HCT116 (cell line): ENCODE data around the gene DPP6. TPM values are rescaled to one million over a fixed set of nuclear protein-coding genes. Genes with fewer than 3 reads are reported as not detected.

Source experiments
- ATAC-seq: fragments of 200-7000 bp; cut with Tn5 transposase; 2 replicates; pipeline ENCODE4 v1.9.1; 2020; ENCODE audit warnings: mild to moderate bottlenecking, moderate library complexity
- BruUV-seq: library from RNA; stranded (reverse); fragments of 400-500 nt; replicated peaks from 2 replicates; lab custom pipeline; 2021; lab: Mats Ljungman, UMichigan
- CTCF ChIA-PET: fragments of 300-600 bp; sonication (Branson Sonifier 250); formaldehyde crosslinking; loops from one replicate; lab custom pipeline; 2021; ENCODE audit warnings: antibody characterized with exemption; lab: Charles Lee
- POLR2A ChIA-PET: fragments of 300-600, 350-600 bp; sonication (Branson Sonifier 250); formaldehyde crosslinking; loops from one replicate; lab custom pipeline; 2021; ENCODE audit warnings: antibody characterized with exemption; lab: Charles Lee
- RAD21 ChIA-PET, 2 experiments: fragments of 300-600 bp; sonication (Branson Sonifier 250); formaldehyde crosslinking; loops; one replicate each; lab custom pipeline; 2023; ENCODE audit warnings: low total read pairs in 2 of 2; ENCODE audit not compliant: uncharacterized antibody in 2 of 2, unreplicated experiment in 2 of 2, low non-redundant PET in 1 of 2; lab: Charles Lee
- DNase-seq: peaks from one replicate; pipeline ENCODE4 v3.0.0-alpha.2; 2010; ENCODE audit warnings: low read depth, low spot score
- H2AFZ ChIP-seq: fragments of 200-600 bp; shearing (Covaris generic), sonication (generic); 2 replicates; pipeline ENCODE4 v1.6.1; 2017; ENCODE audit warnings: low read depth, mixed run types, mixed read lengths, antibody characterized with exemption, low read length; ENCODE audit not compliant: poor library complexity, severe bottlenecking
- H3K27ac ChIP-seq: 2 replicates; pipeline ENCODE4 v1.5.1; 2012; ENCODE audit warnings: low read depth, low read length
- H3K27me3 ChIP-seq: fragments of 200-600 bp; sonication (generic); 2 replicates; pipeline ENCODE4 v1.6.1; 2016; ENCODE audit warnings: mixed run types, low read length, mixed read lengths; ENCODE audit not compliant: insufficient read depth
- H3K36me3 ChIP-seq, 2 experiments: fragments of 200-500 bp in 1 of 2; fragments of 200-600 bp in 1 of 2; sonication (Bioruptor generic) in 1 of 2; sonication (generic) in 1 of 2; 2 replicates each; pipeline versions ENCODE4 v1.5.1 to v1.6.1; 2014 to 2016; ENCODE audit warnings: low read length in 2 of 2, inconsistent platforms in 1 of 2, mixed read lengths in 1 of 2, mixed run types in 1 of 2; ENCODE audit not compliant: insufficient read depth in 2 of 2, control insufficient read depth in 1 of 2
- H3K4me1 ChIP-seq, 2 experiments: fragments of 200-600 bp in 1 of 2; sonication (generic) in 1 of 2; 2 replicates each; pipeline versions ENCODE4 v1.5.1 to v1.6.1; 2012 to 2017; ENCODE audit warnings: low read length in 2 of 2, inconsistent platforms in 1 of 2, mild to moderate bottlenecking in 1 of 2, mixed read lengths in 1 of 2, mixed run types in 1 of 2, moderate library complexity in 1 of 2; ENCODE audit not compliant: insufficient read depth in 2 of 2, control insufficient read depth in 1 of 2
- H3K4me2 ChIP-seq: fragments of 200-600 bp; sonication (generic); 2 replicates; pipeline ENCODE4 v1.6.1; 2017; ENCODE audit warnings: mixed run types, low read length, mixed read lengths
- H3K4me3 ChIP-seq, 2 experiments: fragments of 200-600 bp in 1 of 2; sonication (generic) in 1 of 2; replicated peaks in 1 of 2; 2 replicates each; pipeline ENCODE4 v1.5.1; 2011 to 2016; ENCODE audit warnings: low read length in 2 of 2, control low read depth in 1 of 2, low read depth in 1 of 2, mild to moderate bottlenecking in 1 of 2, mixed read lengths in 1 of 2, mixed run types in 1 of 2
- H3K79me2 ChIP-seq: fragments of 200-600 bp; sonication (generic); 2 replicates; pipeline ENCODE4 v1.6.1; 2017; ENCODE audit warnings: mild to moderate bottlenecking, mixed run types, low read length, moderate library complexity, mixed read lengths; ENCODE audit not compliant: insufficient read depth
- H3K9ac ChIP-seq: fragments of 200-600 bp; sonication (generic); 2 replicates; pipeline ENCODE4 v1.6.1; 2016; ENCODE audit warnings: low read length, mixed read lengths
- H3K9me2 ChIP-seq: fragments of 200-600 bp; sonication (generic), shearing (Covaris generic); 2 replicates; pipeline ENCODE4 v1.6.1; 2017; ENCODE audit warnings: mixed run types, mild to moderate bottlenecking, moderate library complexity; ENCODE audit not compliant: insufficient read depth
- H3K9me3 ChIP-seq, 2 experiments: fragments of 200-500 bp in 1 of 2; fragments of 200-600 bp in 1 of 2; sonication (Bioruptor generic) in 1 of 2; sonication (generic) in 1 of 2; 2 replicates each; pipeline ENCODE4 v1.6.1; 2014 to 2017; ENCODE audit warnings: low read length in 2 of 2, mixed read lengths in 2 of 2, inconsistent platforms in 1 of 2, low read depth in 1 of 2, mild to moderate bottlenecking in 1 of 2, mixed run types in 1 of 2, moderate library complexity in 1 of 2; ENCODE audit not compliant: control insufficient read depth in 1 of 2, insufficient read depth in 1 of 2
- H4K20me1 ChIP-seq: fragments of 200-600 bp; sonication (generic), shearing (Covaris generic); 2 replicates; pipeline ENCODE4 v1.6.1; 2017; ENCODE audit warnings: mixed run types, mild to moderate bottlenecking, moderate library complexity; ENCODE audit not compliant: insufficient read depth
- CEBPB ChIP-seq: IDR thresholded peaks from 2 replicates; pipeline ENCODE4 v1.6.1; 2012; ENCODE audit warnings: low read depth
- FOSL1 ChIP-seq: IDR thresholded peaks from 2 replicates; pipeline ENCODE4 v1.6.1; 2012; ENCODE audit warnings: low read depth
- JUND ChIP-seq: IDR thresholded peaks from 2 replicates; pipeline ENCODE4 v1.6.1; 2012
- POLR2AphosphoS5 ChIP-seq: IDR thresholded peaks from 2 replicates; pipeline ENCODE4 v1.6.1; 2011; ENCODE audit warnings: mild to moderate bottlenecking, low read depth, low read length, moderate library complexity
- RAD21 ChIP-seq: IDR thresholded peaks from 2 replicates; pipeline ENCODE4 v1.6.1; 2012; ENCODE audit warnings: low read depth, mild to moderate bottlenecking
- SIN3A ChIP-seq: IDR thresholded peaks from 2 replicates; pipeline ENCODE4 v1.6.1; 2012; ENCODE audit warnings: low read depth
- SP1 ChIP-seq: IDR thresholded peaks from 2 replicates; pipeline ENCODE4 v1.6.1; 2012; ENCODE audit warnings: low read depth
- TCF7L2 ChIP-seq: IDR thresholded peaks from 2 replicates; pipeline ENCODE4 v1.7.0; 2011; ENCODE audit warnings: borderline replicate concordance, inconsistent platforms; ENCODE audit not compliant: insufficient read depth, insufficient read length; ENCODE audit errors: extremely low read depth
- YY1 ChIP-seq: IDR thresholded peaks from 2 replicates; pipeline ENCODE4 v1.6.1; 2011; ENCODE audit warnings: low read length, low read depth, moderate library complexity, mild to moderate bottlenecking; ENCODE audit not compliant: insufficient replicate concordance; ENCODE audit errors: extremely low read depth
- ZNF274 ChIP-seq: fragments of 200-500 bp; sonication (Bioruptor generic); IDR thresholded peaks from 2 replicates; pipeline ENCODE4 v1.6.1; 2014; ENCODE audit warnings: mild to moderate bottlenecking, low read depth, low read length, inconsistent platforms
- intact Hi-C: fragments of 100-400 bp; cut with micrococcal nuclease; formaldehyde crosslinking; loops from 2 replicates; pipeline ENCODE4 v1.10.0; 2022
- total RNA-seq: library from RNA; stranded (reverse); gene quantifications from one replicate; pipeline ENCODE4 v1.2.1, GENCODE V29; 2021; ENCODE audit not compliant: unreplicated experiment
- TF ChIP-seq, protein P1 (sequence below): IDR thresholded peaks from 2 replicates; pipeline ENCODE4 v1.6.1; 2012

The DPP6 gene
- total RNA-seq, 1 experiment from 2014 or later: not detected

DNA sequence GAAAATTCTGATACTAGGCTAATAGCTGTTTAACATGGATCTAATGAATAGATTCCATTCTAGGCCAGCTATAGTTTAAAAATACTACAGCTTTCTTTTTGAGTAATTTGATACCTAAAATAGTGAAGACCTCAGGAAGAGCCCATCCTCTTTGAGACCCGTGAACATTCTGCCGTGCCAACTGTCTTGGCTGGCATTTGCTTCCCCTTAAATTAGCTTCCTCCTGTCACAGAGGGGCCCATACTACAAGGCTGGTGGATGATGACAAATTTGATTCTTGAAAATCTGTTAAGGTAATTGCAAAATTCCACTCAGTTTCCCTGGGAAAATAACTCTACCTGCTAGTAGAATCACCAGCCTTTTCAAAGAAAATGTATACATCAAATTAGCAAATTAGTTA, 385.0 kb downstream of the DPP6 start:
- H3K27me3 ChIP-seq: no peaks in the 10 kb centered on the region
- no peak overlapping the region for H2AFZ ChIP-seq
- peaks cover 0 to 4% of the 10 kb centered on the region in 2 experiments; a peak in 2 of 4 replicates for H3K9me3 ChIP-seq
- no peak for DNase-seq
- BruUV-seq: no TSS peak
- TF ChIP-seq FOSL1: no peak
- no peak for TF ChIP-seq SIN3A
- TF ChIP-seq, all 23 proteins: peak for 0
- ChIA-PET POLR2A (no interaction called here), CTCF (no interaction called here), RAD21 (no interaction called here)
- Histone ChIP-seq H4K20me1 (no peaks in the 10 kb centered on the region), H3K4me3 (no peak overlapping the region), H3K4me1 (no peaks in the 10 kb centered on the region), H3K9me2 (no peaks in the 10 kb centered on the region), H3K4me2 (no peak overlapping the region), H3K79me2 (no peaks in the 10 kb centered on the region), H3K36me3 (no peaks in the 10 kb centered on the region), H3K9ac (no peak overlapping the region), H3K27ac (no peak overlapping the region)
- intact Hi-C loops: no loop called here
- ATAC-seq: no peak

DNA sequence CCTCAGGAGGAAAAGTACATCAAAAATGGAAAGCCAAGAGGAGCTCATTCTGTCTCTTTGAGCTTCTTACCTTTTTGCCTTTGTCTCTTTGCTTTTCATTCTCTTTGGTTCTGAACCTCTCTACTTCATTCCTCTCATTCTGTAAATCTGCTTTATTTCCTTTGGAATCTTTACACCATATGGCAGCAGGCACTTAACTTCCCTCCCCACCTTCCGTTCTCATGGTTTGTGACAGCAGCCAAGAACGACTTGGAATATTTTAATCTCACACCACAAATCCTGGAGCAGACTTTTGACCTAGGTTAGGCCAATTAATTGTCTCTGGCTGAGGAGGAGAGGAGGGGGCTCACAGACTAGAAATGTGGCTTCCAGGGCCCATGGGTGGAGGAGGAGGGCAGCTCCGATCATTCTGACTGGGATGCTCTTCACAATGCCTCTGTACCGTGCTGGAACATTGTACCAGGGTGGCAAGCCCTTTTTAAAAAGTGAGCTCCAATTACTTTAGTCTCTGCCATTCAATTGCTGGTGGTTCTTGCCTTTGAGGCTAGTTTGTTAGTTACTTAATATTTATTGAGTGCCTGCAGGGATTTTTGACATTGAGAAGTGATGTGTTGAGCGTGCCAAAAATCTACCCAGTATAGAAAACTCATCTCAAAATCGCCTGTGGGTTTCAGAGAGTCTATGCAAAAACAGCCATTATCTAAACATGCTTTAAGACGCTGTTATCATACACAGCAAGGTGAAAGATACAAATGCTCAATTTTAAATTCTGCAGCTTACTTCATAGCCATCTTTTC, 386.6 kb downstream of the DPP6 start:
- H3K27ac ChIP-seq: no peak overlapping the region
- no peaks in the 10 kb centered on the region for H4K20me1 ChIP-seq
- no peaks in the 10 kb centered on the region for H3K79me2 ChIP-seq
- H3K36me3 ChIP-seq: no peaks in the 10 kb centered on the region
- ChIA-PET RAD21 (no interaction called here), POLR2A (no interaction called here), CTCF (no interaction called here)
- H3K9ac ChIP-seq: no peak overlapping the region
- H3K27me3 ChIP-seq: no peaks in the 10 kb centered on the region
- H2AFZ ChIP-seq: no peak overlapping the region
- no peak for DNase-seq
- intact Hi-C loops: no loop called here
- peaks cover 0 to 4% of the 10 kb centered on the region in 2 experiments; a peak in 2 of 4 replicates for H3K9me3 ChIP-seq
- no peak for ATAC-seq
- no peaks in the 10 kb centered on the region for H3K9me2 ChIP-seq
- no peak for TF ChIP-seq SP1
- TF ChIP-seq ZNF274: no peak
- TF ChIP-seq FOSL1: no peak
- TF ChIP-seq JUND: no peak
- TF ChIP-seq CEBPB: no peak
- no peak for TF ChIP-seq POLR2AphosphoS5
- TF ChIP-seq, protein P1, sequence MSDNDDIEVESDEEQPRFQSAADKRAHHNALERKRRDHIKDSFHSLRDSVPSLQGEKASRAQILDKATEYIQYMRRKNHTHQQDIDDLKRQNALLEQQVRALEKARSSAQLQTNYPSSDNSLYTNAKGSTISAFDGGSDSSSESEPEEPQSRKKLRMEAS: no peak
- no peak for TF ChIP-seq RAD21
- TF ChIP-seq YY1: no peak
- TF ChIP-seq TCF7L2: no peak
- H3K4me2 ChIP-seq: no peak overlapping the region
- no peak overlapping the region for H3K4me3 ChIP-seq
- H3K4me1 ChIP-seq: no peaks in the 10 kb centered on the region
- BruUV-seq: no TSS peak
